Panc1 (cell line): Measurements from ENCODE around the gene SLC48A1. TPM values are rescaled to one million over a fixed set of nuclear protein-coding genes. Genes with fewer than 3 reads are reported as not detected.

ENCODE experiments used
- ATAC-seq: fragments of 200-7000 bp; cut with Tn5 transposase; 2 replicates; pipeline ENCODE4 v1.9.1; 2020; ENCODE audit warnings: mild to moderate bottlenecking, moderate library complexity
- BruUV-seq: library from RNA; stranded (reverse); fragments of 400-500 nt; replicated peaks from 2 replicates; lab custom pipeline; 2021; lab: Mats Ljungman, UMichigan
- CTCF ChIA-PET: fragments of 300-600 bp; sonication (Branson Sonifier 250); formaldehyde crosslinking; loops from one replicate; lab custom pipeline; 2022; ENCODE audit warnings: antibody characterized with exemption; lab: Charles Lee
- POLR2A ChIA-PET: fragments of 300-600 bp; sonication (Branson Sonifier 250); formaldehyde crosslinking; loops from one replicate; lab custom pipeline; 2022; ENCODE audit warnings: antibody characterized with exemption; lab: Charles Lee
- DNase-seq: peaks from one replicate; pipeline ENCODE4 v3.0.0-alpha.2; 2010; ENCODE audit warnings: low read depth, low spot score
- H3K27ac ChIP-seq: 2 replicates; pipeline ENCODE4 v1.5.1; 2011; ENCODE audit warnings: mild to moderate bottlenecking, low read length, inconsistent platforms
- H3K27me3 ChIP-seq: fragments of 200-500 bp; sonication (Bioruptor generic); 2 replicates; pipeline ENCODE4 v1.6.0; 2014; ENCODE audit warnings: low read length, inconsistent platforms; ENCODE audit not compliant: control insufficient read depth, insufficient read depth
- H3K36me3 ChIP-seq: fragments of 200-500 bp; sonication (Bioruptor generic); 2 replicates; pipeline ENCODE4 v1.5.1; 2014; ENCODE audit warnings: inconsistent platforms, mild to moderate bottlenecking, low read length, moderate library complexity; ENCODE audit not compliant: control insufficient read depth, insufficient read depth
- H3K4me1 ChIP-seq: 2 replicates; pipeline ENCODE4 v1.5.1; 2011; ENCODE audit warnings: inconsistent platforms, mild to moderate bottlenecking, low read length, moderate library complexity; ENCODE audit not compliant: control insufficient read depth, insufficient read depth
- H3K4me3 ChIP-seq, 2 experiments: 2 replicates each; pipeline ENCODE4 v1.5.1; 2011 to 2012; ENCODE audit warnings: low read depth in 2 of 2, low read length in 2 of 2, mild to moderate bottlenecking in 2 of 2, inconsistent platforms in 1 of 2, moderate library complexity in 1 of 2
- H3K9me3 ChIP-seq: fragments of 200-500 bp; sonication (Bioruptor generic); 2 replicates; pipeline ENCODE4 v1.5.1; 2014; ENCODE audit warnings: low read depth, mild to moderate bottlenecking, inconsistent platforms, low read length, moderate library complexity; ENCODE audit not compliant: control insufficient read depth, insufficient read depth
- POLR2AphosphoS5 ChIP-seq: IDR thresholded peaks from 2 replicates; pipeline ENCODE4 v1.6.1; 2012; ENCODE audit warnings: mild to moderate bottlenecking, low read depth, low read length, moderate library complexity
- SIN3A ChIP-seq: IDR thresholded peaks from 2 replicates; pipeline ENCODE4 v1.6.1; 2012; ENCODE audit warnings: low read depth, mild to moderate bottlenecking, low read length, moderate library complexity, borderline replicate concordance; ENCODE audit not compliant: insufficient read depth
- TCF7L2 ChIP-seq: IDR thresholded peaks from 2 replicates; pipeline ENCODE4 v1.6.1; 2011; ENCODE audit warnings: mild to moderate bottlenecking, low read depth, low read length, inconsistent platforms
- in situ Hi-C: cut with HindIII; loops from 2 replicates; pipeline ENCODE4 v1.10.0; 2016; ENCODE audit warnings: low sequenced_read_pairs, low pct_unique_long_range_greater_than_20kb
- intact Hi-C: fragments of 100-400 bp; cut with micrococcal nuclease; formaldehyde crosslinking; loops from one replicate; pipeline ENCODE4 v1.10.0; 2022; ENCODE audit not compliant: unreplicated experiment
- total RNA-seq: library from RNA; stranded (reverse); gene quantifications from one replicate; pipeline ENCODE4 v1.2.1, GENCODE V29; 2021; ENCODE audit not compliant: unreplicated experiment
- TF ChIP-seq, protein P1 (sequence below), 2 experiments: IDR thresholded peaks; 2 replicates each; pipeline ENCODE4 v1.6.1; 2011 to 2012; ENCODE audit warnings: low read depth in 2 of 2, control low read depth in 1 of 2, low read length in 1 of 2, mild to moderate bottlenecking in 1 of 2, moderate library complexity in 1 of 2; ENCODE audit not compliant: insufficient read depth in 1 of 2
- TF ChIP-seq, protein P2 (sequence below): fragments of 450-650 bp; IDR thresholded peaks from 2 replicates; pipeline ENCODE4 v1.5.1; 2017; ENCODE audit warnings: mild to moderate bottlenecking

SLC48A1 gene
- total RNA-seq, 1 experiment from 2014 or later = 32.0 TPM

DNA sequence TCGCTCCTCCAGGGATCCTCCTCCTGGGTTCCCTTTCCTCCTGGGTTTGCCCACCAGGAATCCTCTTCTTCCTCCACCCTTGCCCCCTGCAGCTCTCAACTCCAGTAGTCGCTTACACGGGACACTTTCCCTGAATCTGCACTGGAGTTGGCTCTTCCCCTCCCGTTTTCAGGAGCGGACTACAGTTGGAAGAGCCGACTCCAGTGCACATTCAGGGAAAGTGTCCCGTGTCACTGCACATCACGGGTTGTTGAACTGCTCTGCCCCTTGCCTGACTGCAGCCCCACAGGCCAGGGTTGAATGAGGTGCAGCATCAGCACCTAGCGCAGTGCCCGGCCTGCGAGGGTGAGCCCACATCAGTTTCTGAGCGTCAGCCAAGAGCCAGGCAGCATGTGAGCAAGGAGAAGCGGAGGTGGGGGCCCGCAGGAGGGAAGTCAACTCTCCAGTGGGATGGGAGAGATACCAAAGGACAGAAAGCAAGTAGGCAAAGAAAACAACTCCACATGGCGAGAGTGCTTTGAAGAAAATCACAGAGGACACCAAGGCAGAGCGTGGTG, 27.5 kb upstream of the SLC48A1 start:
- ChIA-PET POLR2A (interaction anchor here (0.5 kb wide), 1 partner anchor 1661 kb away, joined by 5 read pairs; no protein-coding TSS in a partner anchor), CTCF (interaction anchor here (1.9 to 3.5 kb wide), 2 partner anchors 21 to 93 kb away, joined by 20 to 24 read pairs; no protein-coding TSS in a partner anchor)
- Histone ChIP-seq H3K36me3 (no peaks in the 10 kb centered on the region), H3K4me3 (no peak overlapping the region), H3K9me3 (no peaks in the 10 kb centered on the region), H3K27me3 (no peaks in the 10 kb centered on the region), H3K4me1 (no peaks in the 10 kb centered on the region; the same call in 1 of the 2 replicates), H3K27ac (no peak overlapping the region)
- intact Hi-C loops = loop anchor here (2.0 kb wide), 1 partner anchor 33 kb away; no protein-coding TSS in a partner anchor
- DNase-seq (no peak), ATAC-seq (no peak)
- no TSS peak for BruUV-seq
- no peak for TF ChIP-seq POLR2AphosphoS5
- no peak for TF ChIP-seq TCF7L2
- TF ChIP-seq SIN3A = no peak
- TF ChIP-seq, protein P1, sequence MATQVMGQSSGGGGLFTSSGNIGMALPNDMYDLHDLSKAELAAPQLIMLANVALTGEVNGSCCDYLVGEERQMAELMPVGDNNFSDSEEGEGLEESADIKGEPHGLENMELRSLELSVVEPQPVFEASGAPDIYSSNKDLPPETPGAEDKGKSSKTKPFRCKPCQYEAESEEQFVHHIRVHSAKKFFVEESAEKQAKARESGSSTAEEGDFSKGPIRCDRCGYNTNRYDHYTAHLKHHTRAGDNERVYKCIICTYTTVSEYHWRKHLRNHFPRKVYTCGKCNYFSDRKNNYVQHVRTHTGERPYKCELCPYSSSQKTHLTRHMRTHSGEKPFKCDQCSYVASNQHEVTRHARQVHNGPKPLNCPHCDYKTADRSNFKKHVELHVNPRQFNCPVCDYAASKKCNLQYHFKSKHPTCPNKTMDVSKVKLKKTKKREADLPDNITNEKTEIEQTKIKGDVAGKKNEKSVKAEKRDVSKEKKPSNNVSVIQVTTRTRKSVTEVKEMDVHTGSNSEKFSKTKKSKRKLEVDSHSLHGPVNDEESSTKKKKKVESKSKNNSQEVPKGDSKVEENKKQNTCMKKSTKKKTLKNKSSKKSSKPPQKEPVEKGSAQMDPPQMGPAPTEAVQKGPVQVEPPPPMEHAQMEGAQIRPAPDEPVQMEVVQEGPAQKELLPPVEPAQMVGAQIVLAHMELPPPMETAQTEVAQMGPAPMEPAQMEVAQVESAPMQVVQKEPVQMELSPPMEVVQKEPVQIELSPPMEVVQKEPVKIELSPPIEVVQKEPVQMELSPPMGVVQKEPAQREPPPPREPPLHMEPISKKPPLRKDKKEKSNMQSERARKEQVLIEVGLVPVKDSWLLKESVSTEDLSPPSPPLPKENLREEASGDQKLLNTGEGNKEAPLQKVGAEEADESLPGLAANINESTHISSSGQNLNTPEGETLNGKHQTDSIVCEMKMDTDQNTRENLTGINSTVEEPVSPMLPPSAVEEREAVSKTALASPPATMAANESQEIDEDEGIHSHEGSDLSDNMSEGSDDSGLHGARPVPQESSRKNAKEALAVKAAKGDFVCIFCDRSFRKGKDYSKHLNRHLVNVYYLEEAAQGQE (IDR thresholded peaks at IDR 0.05; ENCODE audit: insufficient read depth in 1 of 2, low read depth in 2 of 2, low read length in 1 of 2) = no peak
- TF ChIP-seq, protein P2, sequence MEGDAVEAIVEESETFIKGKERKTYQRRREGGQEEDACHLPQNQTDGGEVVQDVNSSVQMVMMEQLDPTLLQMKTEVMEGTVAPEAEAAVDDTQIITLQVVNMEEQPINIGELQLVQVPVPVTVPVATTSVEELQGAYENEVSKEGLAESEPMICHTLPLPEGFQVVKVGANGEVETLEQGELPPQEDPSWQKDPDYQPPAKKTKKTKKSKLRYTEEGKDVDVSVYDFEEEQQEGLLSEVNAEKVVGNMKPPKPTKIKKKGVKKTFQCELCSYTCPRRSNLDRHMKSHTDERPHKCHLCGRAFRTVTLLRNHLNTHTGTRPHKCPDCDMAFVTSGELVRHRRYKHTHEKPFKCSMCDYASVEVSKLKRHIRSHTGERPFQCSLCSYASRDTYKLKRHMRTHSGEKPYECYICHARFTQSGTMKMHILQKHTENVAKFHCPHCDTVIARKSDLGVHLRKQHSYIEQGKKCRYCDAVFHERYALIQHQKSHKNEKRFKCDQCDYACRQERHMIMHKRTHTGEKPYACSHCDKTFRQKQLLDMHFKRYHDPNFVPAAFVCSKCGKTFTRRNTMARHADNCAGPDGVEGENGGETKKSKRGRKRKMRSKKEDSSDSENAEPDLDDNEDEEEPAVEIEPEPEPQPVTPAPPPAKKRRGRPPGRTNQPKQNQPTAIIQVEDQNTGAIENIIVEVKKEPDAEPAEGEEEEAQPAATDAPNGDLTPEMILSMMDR = no peak
- in situ Hi-C loops = no loop called here

DNA sequence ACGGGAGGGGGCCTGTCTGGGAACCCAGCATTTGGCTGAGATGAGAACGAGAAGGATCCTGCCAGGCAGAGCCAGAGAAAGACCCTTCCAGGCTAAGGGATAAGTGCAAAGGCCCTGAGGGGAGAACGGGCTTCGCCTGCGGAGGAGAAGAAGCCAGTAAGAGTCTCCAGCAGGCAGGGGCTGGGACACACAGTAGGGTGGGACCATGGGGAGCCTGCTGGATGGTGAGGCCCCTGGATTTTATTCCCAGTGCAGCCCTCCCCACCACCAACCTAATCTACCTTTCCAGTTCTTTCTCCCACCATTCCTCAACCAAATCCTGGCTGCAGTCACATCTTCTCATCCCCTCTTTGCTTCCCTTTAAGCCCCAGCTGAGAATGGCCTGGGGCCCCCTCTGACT, 27.0 kb upstream of the SLC48A1 start:
- ATAC-seq (no peak), DNase-seq (no peak)
- ChIA-PET POLR2A (no interaction called here), CTCF (no interaction called here)
- in situ Hi-C loops (no loop called here), intact Hi-C loops (no loop called here)
- no peaks in the 10 kb centered on the region for H3K9me3 ChIP-seq
- H3K36me3 ChIP-seq = no peaks in the 10 kb centered on the region
- no peaks in the 10 kb centered on the region; the same call in 1 of the 2 replicates for H3K4me1 ChIP-seq
- no TSS peak for BruUV-seq
- no peak overlapping the region for H3K4me3 ChIP-seq
- TF ChIP-seq SIN3A (no peak), POLR2AphosphoS5 (no peak), TCF7L2 (no peak)
- TF ChIP-seq, protein P1 (IDR thresholded peaks at IDR 0.05; ENCODE audit: insufficient read depth in 1 of 2, low read depth in 2 of 2, low read length in 1 of 2) = no peak
- TF ChIP-seq, protein P2 = no peak
- no peak overlapping the region for H3K27ac ChIP-seq
- no peaks in the 10 kb centered on the region for H3K27me3 ChIP-seq
